ENCODE data around the gene NUDCD3.
"Not testable (repeated sequence)": the region's sequence is repeated elsewhere in the genome, so short reads cannot be mapped to it uniquely, and the experiment has no call there.

Gene NUDCD3

DNA sequence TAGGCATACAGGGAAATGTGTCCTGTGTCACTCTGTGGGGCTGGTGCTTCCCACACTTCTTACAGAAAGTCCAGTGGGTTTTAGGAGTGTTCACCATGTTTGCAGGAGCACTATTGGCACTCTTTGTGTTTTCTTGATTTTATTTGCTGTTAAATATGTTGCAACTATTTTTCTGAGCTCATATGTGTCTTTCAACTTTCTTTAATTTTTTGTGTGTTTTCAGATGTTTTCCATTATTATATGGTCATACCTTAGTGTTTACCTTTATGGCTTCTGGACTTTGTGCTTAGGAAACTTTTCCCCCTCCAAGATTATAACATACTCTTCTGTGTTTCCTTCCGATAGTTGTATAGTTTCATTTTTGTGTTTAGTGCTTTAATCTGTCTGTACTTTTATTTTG is 20.8 kb upstream of the NUDCD3 start:
- TF ChIP-seq JUND (IDR thresholded peaks at IDR 0.05; ENCODE audit: low read depth), result no peak
- DNase-seq (ENCODE audit: low read depth in 1 of 2, low spot score in 1 of 2), result no peak
- in situ Hi-C loops (cut with HindIII; ENCODE audit: low pct_unique_long_range_greater_than_20kb, low sequenced_read_pairs), result no loop called here

DNA sequence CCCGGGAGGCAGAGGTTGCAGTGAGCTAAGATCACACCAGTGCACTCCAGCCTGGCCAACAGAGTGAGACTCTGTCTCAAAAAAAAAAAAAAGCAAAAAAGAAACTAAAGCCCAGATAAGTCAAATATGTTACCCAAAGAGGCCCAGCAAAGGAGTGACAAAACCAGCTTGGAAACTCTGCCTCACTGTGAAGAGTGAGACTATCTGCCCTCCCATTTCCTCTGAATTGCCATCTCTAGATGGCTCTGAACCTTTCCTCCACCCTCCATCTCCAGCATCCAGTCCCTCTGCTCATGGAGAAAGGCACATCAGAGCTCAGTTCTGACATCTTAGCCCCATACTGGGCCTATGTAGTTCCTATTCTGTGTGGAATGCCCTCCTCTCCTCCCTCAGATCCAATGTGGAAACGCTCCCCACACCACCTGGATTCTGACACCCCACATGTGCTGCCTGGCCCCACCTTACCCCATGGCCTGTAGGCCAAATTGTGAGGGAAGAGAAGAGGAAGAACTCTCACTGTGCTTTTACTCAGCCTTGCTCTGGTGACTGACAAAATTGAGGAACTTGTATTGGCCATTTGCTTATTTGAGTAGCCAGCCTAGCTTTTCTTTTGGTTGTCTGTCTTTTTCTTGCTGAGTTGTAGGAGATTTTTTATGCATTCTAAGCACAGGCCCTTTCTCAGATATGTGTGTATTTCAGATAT is 18.0 kb upstream of the NUDCD3 start:
- no peak for TF ChIP-seq JUND (IDR thresholded peaks at IDR 0.05; ENCODE audit: low read depth)
- in situ Hi-C loops (cut with HindIII; ENCODE audit: low pct_unique_long_range_greater_than_20kb, low sequenced_read_pairs), result no loop called here
- no peak for DNase-seq (ENCODE audit: low read depth in 1 of 2, low spot score in 1 of 2)

DNA sequence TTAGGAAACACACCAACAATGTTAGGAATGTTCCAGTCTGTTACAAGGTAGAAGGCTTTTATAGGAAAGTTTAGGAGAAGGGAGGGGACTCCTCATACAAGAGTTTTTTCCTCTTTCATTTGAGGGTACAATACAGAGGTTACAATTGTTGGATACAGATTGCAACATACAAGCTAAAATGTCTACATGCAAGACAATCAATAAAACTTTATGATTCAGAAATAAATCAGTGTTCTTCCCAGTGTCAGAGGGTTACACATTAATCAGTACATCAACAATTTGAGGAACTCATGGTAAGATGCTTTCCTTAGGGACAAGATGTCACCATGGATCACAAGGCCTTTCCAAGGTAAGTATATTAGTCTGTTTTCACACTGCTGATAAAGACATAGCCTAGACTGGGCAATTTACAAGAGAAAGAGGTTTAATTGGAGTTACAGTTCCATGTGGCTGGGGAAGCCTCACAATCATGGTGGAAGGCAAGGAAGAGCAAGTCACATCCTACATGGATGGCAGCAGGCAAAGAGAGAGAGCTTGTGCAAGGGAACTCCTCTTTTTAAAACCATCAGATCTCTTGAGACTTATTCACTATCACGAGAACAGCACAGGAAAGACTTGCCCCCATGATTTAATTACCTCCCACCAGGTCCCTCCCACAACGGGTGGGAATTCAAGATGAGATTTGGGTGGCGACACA is 16.3 kb upstream of the NUDCD3 start:
- in situ Hi-C loops (cut with HindIII; ENCODE audit: low pct_unique_long_range_greater_than_20kb, low sequenced_read_pairs); DNase-seq (ENCODE audit: low read depth in 1 of 2, low spot score in 1 of 2): not testable (repeated sequence)

DNA sequence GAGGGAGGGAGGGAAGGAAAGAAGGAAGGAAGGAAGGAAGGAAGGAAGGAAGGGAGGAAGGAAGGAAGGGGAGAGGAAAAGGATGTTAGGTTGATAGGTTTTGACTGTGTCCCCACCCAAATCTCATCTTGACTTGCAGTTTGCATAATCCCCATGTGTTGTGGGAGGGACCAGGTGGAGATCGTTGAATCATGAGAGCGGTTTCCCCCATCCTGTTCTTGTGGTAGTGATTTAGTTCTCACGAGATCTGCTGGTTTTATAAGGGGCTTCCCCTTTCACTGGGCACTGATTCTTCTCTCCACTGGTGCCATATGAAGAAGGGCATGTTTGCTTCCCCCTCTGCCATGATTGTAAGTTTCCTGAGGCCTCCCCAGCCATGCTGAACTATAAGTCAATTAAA is 15.1 kb upstream of the NUDCD3 start:
- no peak for TF ChIP-seq JUND (IDR thresholded peaks at IDR 0.05; ENCODE audit: low read depth)
- in situ Hi-C loops (cut with HindIII; ENCODE audit: low pct_unique_long_range_greater_than_20kb, low sequenced_read_pairs), result no loop called here
- DNase-seq (ENCODE audit: low read depth in 1 of 2, low spot score in 1 of 2), result no peak

DNA sequence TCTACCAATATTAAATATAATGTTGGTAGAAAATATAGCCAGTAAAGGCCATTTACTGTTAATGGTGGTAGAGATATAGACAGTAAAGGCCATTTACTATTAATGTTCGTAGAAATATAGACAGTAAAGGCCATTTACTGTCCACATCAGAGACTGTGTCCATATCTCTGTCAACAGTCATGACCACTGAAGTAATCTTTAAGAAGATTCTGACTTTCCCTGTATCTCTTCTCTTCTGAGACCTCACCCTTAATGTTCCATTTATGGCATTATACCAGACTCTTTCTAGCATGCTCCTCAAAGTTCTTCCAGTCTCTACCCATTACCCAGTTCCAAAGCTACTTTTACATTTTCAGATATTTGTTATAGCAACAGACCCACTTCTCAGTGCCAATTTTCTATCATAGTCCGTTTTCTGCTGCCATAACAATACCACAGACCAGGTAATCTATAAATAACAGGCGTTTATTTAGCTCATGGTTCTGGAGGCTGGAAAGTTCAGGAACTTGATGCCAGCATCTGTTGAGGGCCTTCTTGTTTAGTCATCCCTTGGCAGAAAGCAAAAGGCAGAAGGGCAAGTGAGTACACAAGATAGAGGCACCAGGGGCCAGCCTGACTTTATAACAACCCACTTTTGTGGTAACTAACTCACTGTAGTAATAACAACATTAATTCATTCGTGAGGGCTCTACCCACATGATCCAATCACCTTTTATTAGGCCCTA is 7.9 kb upstream of the NUDCD3 start:
- TF ChIP-seq JUND (IDR thresholded peaks at IDR 0.05; ENCODE audit: low read depth), result no peak
- in situ Hi-C loops (cut with HindIII; ENCODE audit: low pct_unique_long_range_greater_than_20kb, low sequenced_read_pairs), result no loop called here
- no peak for DNase-seq (ENCODE audit: low read depth in 1 of 2, low spot score in 1 of 2)

DNA sequence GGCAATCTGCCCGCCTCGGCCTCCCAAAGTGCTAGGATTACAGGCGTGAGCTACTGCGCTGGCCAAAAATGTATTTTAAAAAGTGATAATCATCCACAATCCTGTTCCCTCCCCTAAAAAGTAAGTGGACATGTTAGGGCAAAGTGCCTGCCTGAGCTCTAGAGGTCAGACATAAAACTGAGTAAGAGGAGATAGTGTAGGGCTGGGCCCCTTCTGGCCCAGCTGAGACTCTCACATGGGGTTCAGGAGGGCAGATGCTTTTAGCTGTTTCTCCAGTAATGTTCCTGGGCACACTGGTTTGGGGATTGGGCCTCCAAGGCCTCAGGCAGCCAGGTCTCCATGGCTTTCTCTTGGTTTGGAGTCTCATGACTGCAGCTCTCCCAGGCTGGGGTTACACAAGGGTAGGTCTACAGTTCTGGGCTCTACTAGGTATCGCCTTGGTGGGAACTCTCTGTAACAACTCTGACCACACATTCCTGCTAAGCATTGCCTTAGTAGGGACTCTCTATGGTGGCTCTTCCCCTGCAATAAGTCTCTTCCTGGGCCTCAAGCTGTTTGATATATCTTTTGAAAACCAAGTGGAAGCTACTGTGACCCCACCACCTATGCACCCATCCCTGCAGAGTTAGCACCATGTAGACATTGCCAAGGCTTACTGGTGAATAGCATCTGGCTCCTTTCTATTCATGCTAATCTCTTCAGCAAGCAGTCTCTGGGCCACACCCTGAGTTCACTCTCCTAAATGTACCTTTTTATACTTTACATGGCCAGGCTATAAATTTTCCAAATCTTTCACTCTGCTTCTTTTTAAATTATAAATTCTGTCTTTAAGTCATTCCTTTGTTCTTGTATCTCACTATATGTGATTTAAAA is 6.9 kb upstream of the NUDCD3 start:
- in situ Hi-C loops (cut with HindIII; ENCODE audit: low pct_unique_long_range_greater_than_20kb, low sequenced_read_pairs), result no loop called here
- no peak for TF ChIP-seq JUND (IDR thresholded peaks at IDR 0.05; ENCODE audit: low read depth)
- no peak for DNase-seq (ENCODE audit: low read depth in 1 of 2, low spot score in 1 of 2)

DNA sequence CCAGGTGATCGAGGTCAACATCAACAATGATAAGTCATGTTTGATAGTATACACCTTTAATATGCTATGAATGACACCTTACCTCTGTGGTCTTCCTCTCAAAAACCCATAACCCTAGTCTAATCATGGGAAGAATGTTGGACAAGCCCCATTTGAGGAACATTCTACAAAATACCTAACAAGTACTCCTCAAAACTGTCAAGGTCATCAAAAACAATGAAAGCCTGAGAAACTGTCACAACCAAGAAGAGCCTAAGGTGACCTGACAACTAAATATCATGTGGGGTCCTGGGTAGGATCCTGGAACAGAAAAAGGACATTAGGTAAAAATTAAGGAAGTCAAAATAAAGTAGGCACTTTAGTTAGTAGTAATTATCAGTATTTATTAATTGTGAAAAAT is 5.9 kb upstream of the NUDCD3 start:
- DNase-seq (ENCODE audit: low read depth in 1 of 2, low spot score in 1 of 2), result no peak
- TF ChIP-seq JUND (IDR thresholded peaks at IDR 0.05; ENCODE audit: low read depth), result no peak
- in situ Hi-C loops (cut with HindIII; ENCODE audit: low pct_unique_long_range_greater_than_20kb, low sequenced_read_pairs), result no loop called here

DNA sequence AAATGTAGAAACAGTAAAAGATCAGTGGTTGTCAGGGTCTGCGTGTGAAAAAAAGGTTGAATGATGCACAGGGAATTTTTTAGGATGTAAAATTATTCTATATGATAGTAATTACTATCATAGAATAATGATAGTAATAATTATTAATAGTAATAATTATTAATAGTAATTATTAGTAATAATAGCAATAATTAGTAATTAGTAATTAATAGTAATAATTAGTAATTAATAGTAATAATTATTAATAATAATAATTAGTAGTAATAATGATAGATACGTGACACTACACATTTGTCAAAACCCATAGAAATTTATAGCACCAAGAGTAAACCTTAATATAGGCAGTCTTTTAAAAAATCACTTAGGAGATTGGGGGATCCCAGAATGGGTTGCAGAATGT is 4.5 kb upstream of the NUDCD3 start:
- no peak for TF ChIP-seq JUND (IDR thresholded peaks at IDR 0.05; ENCODE audit: low read depth)
- DNase-seq (ENCODE audit: low read depth in 1 of 2, low spot score in 1 of 2), result no peak
- in situ Hi-C loops (cut with HindIII; ENCODE audit: low pct_unique_long_range_greater_than_20kb, low sequenced_read_pairs), result no loop called here

DNA sequence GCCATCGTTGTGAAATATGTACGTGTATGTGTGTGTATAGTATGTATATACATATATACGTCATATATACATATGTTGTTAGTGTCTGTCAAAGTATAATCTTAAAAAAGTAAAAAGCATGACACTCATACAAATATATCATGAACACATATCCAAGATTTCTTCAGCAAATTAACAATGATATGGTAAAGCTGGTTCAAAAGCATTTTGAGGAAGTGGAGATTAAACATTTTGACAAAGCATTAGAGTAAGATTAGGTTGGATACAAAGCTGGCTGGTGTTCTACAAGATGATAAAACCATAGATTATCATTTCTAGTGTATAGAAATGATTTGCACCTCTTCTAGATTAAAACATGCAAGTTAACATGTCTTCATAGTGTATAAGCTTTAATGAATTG is 771 bp upstream of the NUDCD3 start:
- in situ Hi-C loops (cut with HindIII; ENCODE audit: low pct_unique_long_range_greater_than_20kb, low sequenced_read_pairs), result no loop called here
- no peak for TF ChIP-seq JUND (IDR thresholded peaks at IDR 0.05; ENCODE audit: low read depth)
- no peak for DNase-seq (ENCODE audit: low read depth in 1 of 2, low spot score in 1 of 2)

DNA sequence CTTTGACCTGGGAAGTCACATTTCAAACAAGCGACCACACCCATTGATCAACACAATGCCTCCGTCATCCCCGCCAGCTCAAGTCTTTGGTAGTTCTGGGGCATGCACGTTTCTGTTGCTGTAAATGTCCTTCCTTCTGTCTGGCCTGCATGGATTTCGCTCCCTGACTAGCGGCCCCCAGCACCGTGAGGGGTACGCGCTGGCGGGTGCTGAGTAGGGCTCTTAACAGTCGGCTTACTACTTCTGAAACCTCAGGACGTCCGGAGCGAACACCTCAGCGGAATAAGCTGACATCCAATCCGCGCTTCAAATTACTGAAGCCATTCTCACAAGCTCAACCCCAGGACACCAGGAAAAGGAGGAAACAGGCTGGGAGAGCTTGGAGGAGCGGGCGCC is 505 bp downstream of the NUDCD3 start:
- in situ Hi-C loops (cut with HindIII; ENCODE audit: low pct_unique_long_range_greater_than_20kb, low sequenced_read_pairs), result no loop called here
- TF ChIP-seq JUND (IDR thresholded peaks at IDR 0.05; ENCODE audit: low read depth), result no peak
- DNase-seq (ENCODE audit: low read depth in 1 of 2, low spot score in 1 of 2), result no peak

DNA sequence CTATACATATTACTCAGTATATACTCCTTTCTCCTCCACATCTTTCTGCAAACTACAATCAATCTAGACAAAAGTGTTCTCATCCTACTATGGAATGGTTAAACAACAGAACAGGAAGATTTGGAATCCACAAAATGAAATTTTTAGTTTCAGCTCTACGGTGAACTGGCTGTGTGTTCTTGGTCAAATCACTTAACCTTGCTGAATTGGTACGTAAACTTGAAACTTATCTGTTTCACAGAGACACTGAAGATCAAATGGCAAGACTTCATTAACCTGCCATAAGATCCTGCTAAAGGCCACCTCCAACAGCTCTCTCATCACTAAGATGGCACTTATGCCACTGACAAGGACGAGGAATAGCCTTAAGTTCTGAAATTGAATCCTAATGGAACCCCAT is 1.5 kb downstream of the NUDCD3 start:
- TF ChIP-seq JUND (IDR thresholded peaks at IDR 0.05; ENCODE audit: low read depth), result no peak
- in situ Hi-C loops (cut with HindIII; ENCODE audit: low pct_unique_long_range_greater_than_20kb, low sequenced_read_pairs), result no loop called here

DNA sequence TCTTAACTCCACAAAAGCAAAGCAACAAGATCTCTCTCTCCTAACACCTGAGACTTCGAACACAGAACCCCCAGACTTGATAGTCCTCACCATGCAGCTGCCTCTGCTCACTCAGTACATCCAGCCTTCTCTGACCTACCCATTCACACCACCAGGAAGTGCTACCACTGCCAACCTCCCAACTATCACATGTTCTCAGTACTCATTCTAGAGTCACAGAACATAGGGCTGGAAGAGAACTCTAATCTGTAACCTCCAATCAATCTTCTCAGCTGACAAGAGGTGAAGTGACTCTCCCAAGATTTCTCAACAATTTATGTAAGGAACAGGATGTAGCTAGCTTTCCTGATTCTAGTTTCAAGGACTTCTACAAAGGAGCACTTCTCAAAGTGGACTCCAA is 3.8 kb downstream of the NUDCD3 start:
- DNase-seq (ENCODE audit: low read depth in 1 of 2, low spot score in 1 of 2), result peak in 1 of 2 experiments; percentile 21
- TF ChIP-seq JUND (IDR thresholded peaks at IDR 0.05; ENCODE audit: low read depth), result no peak
- in situ Hi-C loops (cut with HindIII; ENCODE audit: low pct_unique_long_range_greater_than_20kb, low sequenced_read_pairs), result no loop called here

More for the DNA sequence above, 1.5 kb downstream of the NUDCD3 start:
- DNase-seq (ENCODE audit: low read depth in 1 of 2, low spot score in 1 of 2), result no peak
